GM12874 (cell line): ENCODE measurements around the gene ARHGAP22.

Experiments
- TF ChIP-seq, protein P1 (sequence below): IDR thresholded peaks from 2 replicates; pipeline ENCODE4 v1.5.1; 2011; ENCODE audit warnings: low read depth, mild to moderate bottlenecking, control low read depth, low read length, moderate library complexity; ENCODE audit not compliant: insufficient read depth

ARHGAP22 gene

DNA sequence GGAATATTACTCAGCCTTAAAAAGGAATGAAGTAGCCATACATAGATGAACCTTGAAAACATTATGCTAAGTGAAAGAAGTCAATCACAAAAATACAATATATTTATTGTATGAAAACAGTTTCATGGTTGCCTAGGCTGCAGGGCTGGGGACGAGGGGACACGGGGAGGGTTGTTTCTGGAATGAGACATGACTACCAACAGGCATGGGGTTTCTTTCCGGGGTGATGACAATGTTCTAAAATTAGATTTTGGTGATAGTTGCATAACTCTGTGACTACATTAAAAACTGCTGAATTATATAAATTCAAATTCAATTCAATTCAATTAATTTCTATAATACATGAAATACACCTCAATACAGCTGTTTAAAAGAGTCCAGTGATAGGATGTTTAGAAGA, 88.0 kb downstream of the ARHGAP22 start:
- TF ChIP-seq, protein P1, sequence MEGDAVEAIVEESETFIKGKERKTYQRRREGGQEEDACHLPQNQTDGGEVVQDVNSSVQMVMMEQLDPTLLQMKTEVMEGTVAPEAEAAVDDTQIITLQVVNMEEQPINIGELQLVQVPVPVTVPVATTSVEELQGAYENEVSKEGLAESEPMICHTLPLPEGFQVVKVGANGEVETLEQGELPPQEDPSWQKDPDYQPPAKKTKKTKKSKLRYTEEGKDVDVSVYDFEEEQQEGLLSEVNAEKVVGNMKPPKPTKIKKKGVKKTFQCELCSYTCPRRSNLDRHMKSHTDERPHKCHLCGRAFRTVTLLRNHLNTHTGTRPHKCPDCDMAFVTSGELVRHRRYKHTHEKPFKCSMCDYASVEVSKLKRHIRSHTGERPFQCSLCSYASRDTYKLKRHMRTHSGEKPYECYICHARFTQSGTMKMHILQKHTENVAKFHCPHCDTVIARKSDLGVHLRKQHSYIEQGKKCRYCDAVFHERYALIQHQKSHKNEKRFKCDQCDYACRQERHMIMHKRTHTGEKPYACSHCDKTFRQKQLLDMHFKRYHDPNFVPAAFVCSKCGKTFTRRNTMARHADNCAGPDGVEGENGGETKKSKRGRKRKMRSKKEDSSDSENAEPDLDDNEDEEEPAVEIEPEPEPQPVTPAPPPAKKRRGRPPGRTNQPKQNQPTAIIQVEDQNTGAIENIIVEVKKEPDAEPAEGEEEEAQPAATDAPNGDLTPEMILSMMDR, result no peak

DNA sequence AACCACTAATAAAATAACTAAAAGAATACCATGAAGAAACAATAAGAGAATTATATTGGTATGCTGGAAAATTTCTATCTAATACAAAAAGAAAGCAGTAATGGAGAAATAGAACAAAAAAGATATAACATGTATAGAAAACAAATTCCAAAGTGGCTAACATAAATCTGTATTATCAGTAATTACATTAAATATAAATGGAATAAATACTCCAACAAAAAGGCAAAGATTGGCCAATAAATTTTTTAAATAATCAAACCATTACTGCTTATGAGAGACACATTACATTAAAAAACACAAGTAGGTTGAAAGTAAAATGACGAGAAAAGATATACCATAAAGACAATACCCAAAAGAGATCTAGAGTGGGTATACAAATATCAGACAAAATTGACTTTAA, 90.0 kb downstream of the ARHGAP22 start:
- TF ChIP-seq, protein P1, result no peak

DNA sequence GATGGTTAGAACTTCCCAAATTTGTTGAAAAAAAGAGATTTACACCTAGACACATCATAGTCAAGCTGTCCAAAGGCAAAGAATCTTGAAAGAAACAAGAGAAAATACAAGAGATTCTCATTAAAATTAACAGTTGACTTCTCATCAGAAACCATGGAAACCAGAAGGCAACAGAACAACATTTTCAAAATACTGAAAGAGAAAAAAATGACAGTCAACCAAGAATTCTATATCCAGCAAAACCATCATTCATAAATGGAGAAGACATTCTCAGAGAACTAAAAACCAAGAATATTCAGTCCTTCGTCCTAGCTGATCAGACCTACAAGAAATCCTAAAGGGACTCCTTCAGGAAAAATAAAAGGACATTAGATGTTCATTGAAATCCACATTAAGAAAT, 90.6 kb downstream of the ARHGAP22 start:
- TF ChIP-seq, protein P1, result no peak

DNA sequence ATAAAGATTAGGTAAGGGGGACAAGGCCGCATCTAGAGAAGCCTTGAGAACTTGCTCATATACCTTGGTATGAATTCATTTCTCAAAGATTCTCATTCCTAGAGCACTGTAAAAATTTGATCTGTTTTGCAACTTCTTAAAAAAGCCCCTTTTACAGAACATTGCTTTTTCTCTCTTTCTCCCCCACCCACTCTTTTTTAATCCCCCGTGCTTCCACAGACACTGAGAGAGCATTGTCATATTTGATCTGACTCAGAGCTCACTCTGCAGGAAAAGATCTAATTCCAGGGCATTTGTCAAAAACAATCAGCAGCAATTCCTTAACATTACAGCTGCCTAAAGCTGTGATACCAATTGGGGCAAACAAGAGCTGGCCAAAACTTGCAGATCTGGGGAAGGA, 92.0 kb downstream of the ARHGAP22 start:
- TF ChIP-seq, protein P1, result no peak

DNA sequence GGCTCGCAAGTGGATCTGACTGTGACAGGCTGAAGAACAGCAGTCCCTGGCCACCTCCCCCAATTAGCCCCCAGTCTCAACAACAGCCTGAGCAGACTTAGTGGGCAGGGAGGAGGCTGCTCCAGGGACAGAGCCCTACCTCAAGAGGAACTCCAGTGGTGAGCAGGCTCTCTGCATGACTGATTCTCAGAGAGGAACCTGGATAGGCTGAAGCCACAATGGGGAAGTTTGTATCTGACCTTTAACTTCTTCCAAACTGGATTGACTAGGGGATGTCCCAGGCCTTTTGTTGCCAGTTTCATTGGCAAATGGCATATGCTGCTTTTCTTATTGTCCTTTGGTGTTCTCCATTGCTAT, 93.0 kb downstream of the ARHGAP22 start:
- TF ChIP-seq, protein P1, result no peak

DNA sequence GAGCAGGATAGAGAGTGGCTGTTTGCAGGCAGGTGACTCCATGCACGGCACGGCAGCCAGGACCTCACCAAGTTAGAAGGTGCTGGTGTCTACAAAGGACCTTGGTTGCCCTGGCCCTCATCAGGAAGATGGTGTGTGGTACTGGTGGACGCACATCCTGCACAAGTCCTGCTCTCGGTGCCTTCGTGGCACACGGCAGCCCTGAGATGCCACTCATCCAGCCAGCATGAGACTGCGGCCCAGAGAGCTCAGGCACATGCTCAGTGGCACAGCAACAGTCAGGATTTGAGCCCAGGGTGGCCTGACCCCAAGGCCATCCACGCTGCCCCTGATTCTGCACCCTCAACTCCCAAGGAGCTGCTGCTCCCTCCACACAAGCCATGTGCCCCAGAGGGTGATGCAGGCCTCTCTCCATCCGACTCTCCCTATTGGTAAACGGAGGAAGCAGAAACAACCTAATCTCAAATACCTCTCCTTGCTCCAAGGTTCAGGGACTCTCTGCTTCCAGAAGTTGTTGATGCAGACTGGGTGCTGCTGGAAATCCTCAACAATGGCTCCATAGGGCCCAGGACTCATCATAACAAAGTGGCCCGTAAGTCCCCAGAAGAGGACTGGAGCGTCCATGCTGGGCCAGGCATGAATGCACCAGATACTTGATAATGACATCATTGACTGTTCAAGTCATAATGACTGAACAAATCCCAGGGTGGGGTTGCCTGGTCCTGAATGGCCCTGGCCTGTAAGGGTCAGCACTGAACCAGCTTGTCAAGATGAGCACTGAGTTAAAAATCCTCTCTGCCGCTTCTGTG, 93.6 kb downstream of the ARHGAP22 start:
- TF ChIP-seq, protein P1, result no peak

DNA sequence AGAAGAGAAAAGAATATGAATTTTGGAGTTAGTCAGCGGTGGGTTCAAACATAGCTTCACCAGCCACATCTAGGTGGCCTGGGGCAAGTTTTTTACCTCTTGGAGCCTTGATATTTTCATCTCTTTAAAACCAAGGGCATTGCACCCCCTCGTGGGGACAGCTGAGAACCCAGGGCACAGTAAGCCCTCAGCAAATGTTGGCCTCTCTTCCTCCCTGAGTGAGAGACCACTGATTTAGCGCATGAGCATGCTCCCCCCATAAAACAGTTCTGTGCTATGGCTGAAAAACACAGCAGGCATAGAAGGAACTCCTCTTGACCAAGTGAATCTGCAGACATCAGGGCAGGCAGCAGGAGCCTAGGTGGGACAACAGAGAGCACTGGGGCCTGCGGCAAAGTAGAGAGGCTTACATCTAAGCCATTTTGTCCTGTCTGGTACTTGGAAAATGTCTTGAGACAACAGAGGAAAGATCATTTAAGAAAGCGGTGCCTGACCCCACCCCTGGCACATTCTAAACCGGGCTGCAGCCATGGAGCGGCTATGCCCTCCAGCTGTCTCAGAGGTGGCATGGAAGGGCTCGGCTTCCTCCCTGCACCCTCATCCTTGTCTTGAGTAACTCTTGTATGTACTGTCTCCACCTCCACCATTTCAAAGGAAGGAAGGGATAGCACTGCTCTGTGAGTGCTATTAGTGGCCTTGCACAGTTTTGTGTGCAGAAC, 94.7 kb downstream of the ARHGAP22 start:
- TF ChIP-seq, protein P1, result peak; percentile 51
